ENCODE measurements around the gene SLC25A12.
A peak's percentile ranks its signal among the peaks of the same experiment; 100 is the strongest.

The SLC25A12 gene

GRCh38 chr2:171874963-171875362, 19.1 kb downstream of the SLC25A12 start:
- no peak for TF ChIP-seq CTCF (IDR thresholded peaks at IDR 0.05; ENCODE audit: low read length, missing control alignments)
- no peak for DNase-seq (ENCODE audit: low read depth)
- H3K4me3 ChIP-seq (replicated peaks; ENCODE audit: low read depth, low read length) = no peak overlapping the region

GRCh38 chr2:171874517-171874916, 19.5 kb downstream of the SLC25A12 start:
- DNase-seq (ENCODE audit: low read depth) = no peak
- no peak overlapping the region for H3K4me3 ChIP-seq (replicated peaks; ENCODE audit: low read depth, low read length)
- no peak for TF ChIP-seq CTCF (IDR thresholded peaks at IDR 0.05; ENCODE audit: low read length, missing control alignments)

- no peak for TF ChIP-seq CTCF (IDR thresholded peaks at IDR 0.05; ENCODE audit: low read length, missing control alignments)
- DNase-seq (ENCODE audit: low read depth) = no peak
- H3K4me3 ChIP-seq (replicated peaks; ENCODE audit: low read depth, low read length) = no peak overlapping the region
Observed at GRCh38 chr2:171864357-171864985, 29.6 kb downstream of the SLC25A12 start.

- no peak overlapping the region for H3K4me3 ChIP-seq (replicated peaks; ENCODE audit: low read depth, low read length)
- no peak for DNase-seq (ENCODE audit: low read depth)
- no peak for TF ChIP-seq CTCF (IDR thresholded peaks at IDR 0.05; ENCODE audit: low read length, missing control alignments)
Observed at GRCh38 chr2:171862501-171862900, 31.5 kb downstream of the SLC25A12 start.

GRCh38 chr2:171858397-171858958, 35.6 kb downstream of the SLC25A12 start:
- H3K4me3 ChIP-seq (replicated peaks; ENCODE audit: low read depth, low read length) = no peak overlapping the region
- peak; percentile 77 for DNase-seq (ENCODE audit: low read depth)
- no peak for TF ChIP-seq CTCF (IDR thresholded peaks at IDR 0.05; ENCODE audit: low read length, missing control alignments)

GRCh38 chr2:171855401-171855800, 38.6 kb downstream of the SLC25A12 start:
- no peak overlapping the region for H3K4me3 ChIP-seq (replicated peaks; ENCODE audit: low read depth, low read length)
- DNase-seq (ENCODE audit: low read depth) = peak; percentile 47
- no peak for TF ChIP-seq CTCF (IDR thresholded peaks at IDR 0.05; ENCODE audit: low read length, missing control alignments)

GRCh38 chr2:171852366-171852888, 41.6 kb downstream of the SLC25A12 start:
- no peak for TF ChIP-seq CTCF (IDR thresholded peaks at IDR 0.05; ENCODE audit: low read length, missing control alignments)
- DNase-seq (ENCODE audit: low read depth) = no peak
- H3K4me3 ChIP-seq (replicated peaks; ENCODE audit: low read depth, low read length) = no peak overlapping the region
